HL-60 (cell line): ENCODE data around the gene DNAJB6.

Experiments
- POLR2AphosphoS5 ChIP-seq: IDR thresholded peaks from 2 replicates; pipeline ENCODE4 v1.6.1; 2012; ENCODE audit warnings: low read depth
- REST ChIP-seq: IDR thresholded peaks from 2 replicates; pipeline ENCODE4 v1.6.1; 2012; ENCODE audit warnings: low read depth; ENCODE audit not compliant: insufficient replicate concordance
- TF ChIP-seq, protein P1 (sequence below): IDR thresholded peaks from one replicate; pipeline ENCODE4 v1.5.1; 2011; ENCODE audit warnings: low read length, control low read depth, inconsistent platforms; ENCODE audit not compliant: insufficient read depth

GRCh38 chr7:157397036-157397720 lies 60.4 kb downstream of the DNAJB6 start:
- TF ChIP-seq, protein P1, sequence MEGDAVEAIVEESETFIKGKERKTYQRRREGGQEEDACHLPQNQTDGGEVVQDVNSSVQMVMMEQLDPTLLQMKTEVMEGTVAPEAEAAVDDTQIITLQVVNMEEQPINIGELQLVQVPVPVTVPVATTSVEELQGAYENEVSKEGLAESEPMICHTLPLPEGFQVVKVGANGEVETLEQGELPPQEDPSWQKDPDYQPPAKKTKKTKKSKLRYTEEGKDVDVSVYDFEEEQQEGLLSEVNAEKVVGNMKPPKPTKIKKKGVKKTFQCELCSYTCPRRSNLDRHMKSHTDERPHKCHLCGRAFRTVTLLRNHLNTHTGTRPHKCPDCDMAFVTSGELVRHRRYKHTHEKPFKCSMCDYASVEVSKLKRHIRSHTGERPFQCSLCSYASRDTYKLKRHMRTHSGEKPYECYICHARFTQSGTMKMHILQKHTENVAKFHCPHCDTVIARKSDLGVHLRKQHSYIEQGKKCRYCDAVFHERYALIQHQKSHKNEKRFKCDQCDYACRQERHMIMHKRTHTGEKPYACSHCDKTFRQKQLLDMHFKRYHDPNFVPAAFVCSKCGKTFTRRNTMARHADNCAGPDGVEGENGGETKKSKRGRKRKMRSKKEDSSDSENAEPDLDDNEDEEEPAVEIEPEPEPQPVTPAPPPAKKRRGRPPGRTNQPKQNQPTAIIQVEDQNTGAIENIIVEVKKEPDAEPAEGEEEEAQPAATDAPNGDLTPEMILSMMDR: no peak
- no peak for TF ChIP-seq POLR2AphosphoS5
- TF ChIP-seq REST: no peak
